ENCODE results near the gene FZR1. TPM values are rescaled to one million over a fixed set of nuclear protein-coding genes. Genes with fewer than 3 reads are reported as not detected.

The FZR1 gene
- total RNA-seq, 1 donor from 2014 or later, result 53.9 TPM

DNA sequence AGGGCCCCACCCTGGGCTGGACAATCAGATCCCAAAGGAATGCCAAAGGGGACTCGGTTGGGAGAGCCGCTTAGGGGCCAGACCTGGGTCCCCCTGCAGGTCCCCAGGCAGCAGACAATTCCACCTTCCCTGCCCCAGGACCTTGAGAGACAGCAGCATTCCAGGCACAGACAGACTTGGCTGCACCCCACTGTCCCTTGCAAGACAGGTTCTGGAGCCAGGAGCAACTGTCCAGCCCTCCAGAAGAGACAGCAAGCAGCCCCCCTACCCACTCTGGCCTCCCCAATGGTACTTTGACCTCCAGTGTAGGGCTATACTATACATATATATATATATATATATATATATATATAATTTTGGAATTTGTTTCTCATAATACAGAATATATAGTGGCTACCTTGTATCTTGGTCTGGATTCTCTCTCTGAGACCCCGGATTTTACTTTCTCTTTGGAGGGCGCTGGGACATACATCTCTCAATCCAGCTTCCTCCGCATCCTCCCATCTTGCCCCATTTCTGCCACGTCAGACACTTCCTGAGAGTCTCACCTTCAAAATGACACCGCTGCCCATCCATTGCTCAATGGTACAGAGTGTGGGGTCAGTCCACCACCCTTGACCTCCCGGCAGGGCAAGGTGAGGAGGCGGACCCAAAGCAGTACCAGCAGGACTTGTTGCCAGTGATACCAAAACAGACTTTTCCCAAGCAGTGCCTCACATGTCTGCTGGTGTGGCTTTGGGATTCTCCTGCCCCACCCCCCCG lies 38.5 kb upstream of the FZR1 start:
- no peak overlapping the region for H3K4me3 ChIP-seq (ENCODE audit: low read depth, low read length)
- TF ChIP-seq, protein P1, sequence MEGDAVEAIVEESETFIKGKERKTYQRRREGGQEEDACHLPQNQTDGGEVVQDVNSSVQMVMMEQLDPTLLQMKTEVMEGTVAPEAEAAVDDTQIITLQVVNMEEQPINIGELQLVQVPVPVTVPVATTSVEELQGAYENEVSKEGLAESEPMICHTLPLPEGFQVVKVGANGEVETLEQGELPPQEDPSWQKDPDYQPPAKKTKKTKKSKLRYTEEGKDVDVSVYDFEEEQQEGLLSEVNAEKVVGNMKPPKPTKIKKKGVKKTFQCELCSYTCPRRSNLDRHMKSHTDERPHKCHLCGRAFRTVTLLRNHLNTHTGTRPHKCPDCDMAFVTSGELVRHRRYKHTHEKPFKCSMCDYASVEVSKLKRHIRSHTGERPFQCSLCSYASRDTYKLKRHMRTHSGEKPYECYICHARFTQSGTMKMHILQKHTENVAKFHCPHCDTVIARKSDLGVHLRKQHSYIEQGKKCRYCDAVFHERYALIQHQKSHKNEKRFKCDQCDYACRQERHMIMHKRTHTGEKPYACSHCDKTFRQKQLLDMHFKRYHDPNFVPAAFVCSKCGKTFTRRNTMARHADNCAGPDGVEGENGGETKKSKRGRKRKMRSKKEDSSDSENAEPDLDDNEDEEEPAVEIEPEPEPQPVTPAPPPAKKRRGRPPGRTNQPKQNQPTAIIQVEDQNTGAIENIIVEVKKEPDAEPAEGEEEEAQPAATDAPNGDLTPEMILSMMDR (conservative IDR thresholded peaks at IDR 0.05; ENCODE audit: low read depth, low read length), result no peak
- DNase-seq (ENCODE audit: low read depth), result no peak

DNA sequence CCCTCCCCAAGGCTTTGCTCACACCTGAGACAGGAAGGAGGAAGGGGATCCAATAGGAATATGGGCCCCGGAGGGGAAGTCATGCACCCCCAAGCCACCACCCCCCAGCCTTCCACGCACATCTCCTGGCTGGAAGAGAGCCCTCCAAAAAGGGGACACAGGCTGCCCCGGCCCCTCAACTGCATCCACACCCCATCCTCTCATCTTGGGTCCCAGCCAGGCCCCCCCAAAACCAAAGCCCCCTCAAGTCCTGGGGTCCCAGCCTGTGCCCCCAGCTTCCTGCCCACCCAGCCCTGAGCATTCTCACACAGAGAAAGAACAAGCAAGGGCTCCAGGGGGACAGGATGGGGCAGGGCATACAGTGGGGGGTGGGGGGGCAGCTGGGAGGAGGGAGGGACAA lies 37.9 kb upstream of the FZR1 start:
- DNase-seq (ENCODE audit: low read depth), result no peak
- no peak overlapping the region for H3K4me3 ChIP-seq (ENCODE audit: low read depth, low read length)
- TF ChIP-seq, protein P1 (conservative IDR thresholded peaks at IDR 0.05; ENCODE audit: low read depth, low read length), result no peak

DNA sequence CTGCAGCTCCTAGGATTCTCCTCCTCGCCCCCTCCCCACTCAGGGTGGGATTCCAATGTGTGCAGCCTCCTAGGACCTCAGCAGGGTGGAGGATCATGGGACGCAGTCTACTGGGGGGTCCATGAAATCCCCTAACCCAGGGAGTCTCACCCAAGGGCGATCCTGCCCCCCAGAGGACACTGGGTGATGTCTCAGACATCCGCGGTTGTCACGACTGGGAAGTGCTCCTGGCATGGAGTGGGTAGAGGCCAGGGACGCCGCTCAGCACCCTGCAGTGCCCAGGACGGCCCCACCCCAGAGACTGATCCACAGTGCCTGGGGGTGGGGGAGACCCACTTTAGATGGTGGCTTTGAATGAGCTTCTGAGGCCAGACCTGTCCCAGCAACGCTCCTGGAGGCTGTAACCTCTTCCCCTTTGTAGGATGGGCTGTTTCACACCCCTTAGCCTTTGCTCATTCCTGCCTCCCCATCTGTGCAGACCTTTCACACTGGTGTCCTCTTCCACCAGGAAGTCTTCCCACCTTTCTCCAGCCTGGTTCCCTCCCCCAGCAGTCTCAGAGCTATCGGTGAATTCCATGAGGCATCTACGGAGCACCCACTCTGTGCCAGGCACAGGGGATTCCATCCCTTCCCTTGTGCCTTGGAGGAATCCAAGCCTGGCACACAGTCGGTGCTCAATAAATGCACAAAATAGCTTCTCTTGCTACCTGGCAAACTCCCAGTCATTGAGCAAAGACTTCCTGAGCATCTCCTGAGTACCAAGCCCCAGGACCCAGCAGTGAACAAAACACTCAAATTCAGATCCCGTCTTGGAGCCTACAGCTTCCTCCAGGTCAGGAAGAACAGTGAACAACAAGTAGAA lies 36.2 kb upstream of the FZR1 start:
- no peak overlapping the region for H3K4me3 ChIP-seq (ENCODE audit: low read depth, low read length)
- no peak for DNase-seq (ENCODE audit: low read depth)
- TF ChIP-seq, protein P1 (conservative IDR thresholded peaks at IDR 0.05; ENCODE audit: low read depth, low read length), result peak; percentile 13

DNA sequence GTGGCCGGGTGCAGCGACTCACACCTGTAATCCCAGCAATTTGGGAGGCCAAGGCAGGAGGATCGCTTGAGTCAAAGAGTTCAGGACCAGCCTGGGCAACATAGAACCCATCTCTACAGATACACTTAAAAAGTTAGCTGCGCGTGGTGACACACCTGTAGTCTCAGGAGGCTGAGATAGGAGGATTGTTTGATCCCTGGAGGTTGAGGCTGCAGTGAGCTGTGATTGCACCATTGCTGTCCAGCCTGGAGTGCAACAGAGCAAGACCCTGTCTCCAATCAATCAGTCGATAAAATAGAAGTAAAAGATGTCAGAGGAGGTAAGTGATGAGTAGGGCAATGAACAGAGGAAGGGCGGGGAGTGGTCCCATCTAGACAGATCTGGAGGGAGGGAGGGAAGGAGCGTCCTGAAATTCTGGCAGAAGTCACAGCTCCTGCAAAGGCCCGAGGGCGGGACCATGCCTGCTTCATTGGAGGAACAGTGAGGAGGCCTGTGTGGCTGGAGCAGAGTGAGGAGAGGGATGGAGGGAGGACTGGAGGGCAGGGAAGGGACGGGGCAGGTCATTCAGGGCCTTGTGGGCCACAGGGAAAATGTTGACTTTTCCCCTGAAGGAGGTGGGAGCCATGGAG lies 35.5 kb upstream of the FZR1 start:
- DNase-seq (ENCODE audit: low read depth), result no peak
- TF ChIP-seq, protein P1 (conservative IDR thresholded peaks at IDR 0.05; ENCODE audit: low read depth, low read length), result no peak
- no peak overlapping the region for H3K4me3 ChIP-seq (ENCODE audit: low read depth, low read length)

DNA sequence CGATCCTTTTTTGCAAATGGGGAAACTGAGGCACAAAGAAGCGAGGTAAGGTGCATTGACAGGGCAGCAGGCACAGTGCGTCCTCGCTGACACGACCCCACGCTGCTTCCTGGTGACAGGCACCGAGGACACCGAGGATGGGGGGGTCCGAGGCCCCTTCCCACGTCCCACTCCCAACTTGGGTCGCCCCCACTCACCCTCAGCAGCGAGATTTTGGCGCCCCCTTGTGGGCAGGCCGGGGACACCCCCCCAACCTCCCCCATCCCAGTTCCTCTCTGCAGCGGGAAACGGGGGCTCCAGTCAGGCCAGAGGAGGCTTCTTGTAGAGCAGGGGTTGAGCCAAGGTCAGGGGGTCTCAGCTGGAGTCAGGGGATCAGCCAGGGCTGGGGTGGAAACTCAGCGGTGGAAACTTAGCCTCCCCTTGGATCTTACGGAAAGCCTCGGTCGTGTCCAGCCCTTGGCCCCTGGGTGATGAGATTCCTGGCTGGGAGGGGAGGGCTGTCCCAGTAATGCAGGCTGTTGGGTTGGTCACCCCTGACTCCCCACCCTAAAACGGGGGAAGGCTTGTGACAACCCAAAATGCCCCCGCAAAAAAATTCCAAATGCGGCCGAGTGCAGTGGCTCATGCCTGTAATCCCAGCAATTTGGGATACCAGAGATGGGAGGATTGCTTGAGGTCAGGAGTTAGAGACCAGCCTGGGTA lies 34.0 kb upstream of the FZR1 start:
- DNase-seq (ENCODE audit: low read depth), result no peak
- TF ChIP-seq, protein P1 (conservative IDR thresholded peaks at IDR 0.05; ENCODE audit: low read depth, low read length), result peak; percentile 83
- H3K4me3 ChIP-seq (ENCODE audit: low read depth, low read length), result no peak overlapping the region

DNA sequence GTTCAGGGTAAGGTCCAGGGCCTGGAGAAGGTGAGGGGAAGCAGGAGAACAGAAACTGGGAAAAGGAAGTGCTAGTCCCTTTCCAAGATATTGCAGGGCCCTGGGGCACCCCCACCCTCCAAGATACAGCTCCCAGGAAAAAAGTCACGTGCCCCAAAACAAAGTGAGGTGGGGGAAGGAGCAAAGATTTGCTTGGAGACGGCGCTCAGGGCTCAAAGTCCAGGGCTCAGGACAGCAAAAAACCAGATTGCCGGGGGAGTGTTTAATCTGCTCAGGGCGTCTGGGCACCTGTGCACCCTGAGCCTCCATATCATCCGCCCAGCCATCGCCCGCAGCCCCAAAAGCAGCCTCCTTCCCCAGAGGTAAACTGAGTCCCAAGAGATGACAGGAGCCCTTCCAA lies 32.1 kb upstream of the FZR1 start:
- no peak overlapping the region for H3K4me3 ChIP-seq (ENCODE audit: low read depth, low read length)
- no peak for DNase-seq (ENCODE audit: low read depth)
- TF ChIP-seq, protein P1 (conservative IDR thresholded peaks at IDR 0.05; ENCODE audit: low read depth, low read length), result no peak
